GM21825 (cell line): ENCODE measurements around the gene FBXO5.

Source experiments
- ATAC-seq: cut with Tn5 transposase; IDR thresholded peaks from one replicate; pipeline ENCODE4 v1.9.1; 2021; ENCODE audit warnings: mild to moderate bottlenecking, moderate library complexity; ENCODE audit not compliant: unreplicated experiment

FBXO5 gene

DNA sequence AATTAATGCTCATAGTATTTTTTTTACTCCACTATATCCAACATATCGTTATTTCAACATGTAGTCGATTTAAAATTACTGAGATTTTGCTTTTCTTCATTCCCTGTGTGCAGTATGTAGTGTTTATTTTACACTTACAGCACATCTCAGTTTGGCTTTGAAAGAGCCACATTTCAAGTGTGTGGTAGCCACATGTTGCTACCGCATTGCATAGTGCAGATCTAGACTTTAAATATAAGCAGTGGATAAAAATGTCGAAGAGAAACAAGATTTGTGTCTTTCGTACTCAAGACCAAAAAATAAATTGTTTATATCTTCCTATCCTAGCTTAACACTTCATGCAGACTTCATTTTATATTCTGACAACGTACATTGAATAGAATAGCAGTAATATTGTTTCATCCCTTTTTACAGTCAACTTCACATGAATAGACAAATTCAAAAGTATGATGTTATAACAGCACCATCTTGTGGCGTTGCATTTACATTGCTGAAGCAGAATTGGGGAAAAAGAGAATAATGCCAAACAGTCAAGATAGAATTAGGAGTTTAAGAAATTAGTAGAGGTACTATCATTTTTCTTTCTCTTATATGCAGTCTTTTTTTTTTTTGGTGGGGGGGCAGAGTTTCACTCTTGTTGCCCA, 29.9 kb downstream of the FBXO5 start:
- ATAC-seq = no peak

- ATAC-seq = no peak
These were observed 30.8 kb downstream of the FBXO5 start for GRCh38 chr6:152952045-152952444.

GRCh38 chr6:152950240-152950639, 32.6 kb downstream of the FBXO5 start:
- no peak for ATAC-seq

DNA sequence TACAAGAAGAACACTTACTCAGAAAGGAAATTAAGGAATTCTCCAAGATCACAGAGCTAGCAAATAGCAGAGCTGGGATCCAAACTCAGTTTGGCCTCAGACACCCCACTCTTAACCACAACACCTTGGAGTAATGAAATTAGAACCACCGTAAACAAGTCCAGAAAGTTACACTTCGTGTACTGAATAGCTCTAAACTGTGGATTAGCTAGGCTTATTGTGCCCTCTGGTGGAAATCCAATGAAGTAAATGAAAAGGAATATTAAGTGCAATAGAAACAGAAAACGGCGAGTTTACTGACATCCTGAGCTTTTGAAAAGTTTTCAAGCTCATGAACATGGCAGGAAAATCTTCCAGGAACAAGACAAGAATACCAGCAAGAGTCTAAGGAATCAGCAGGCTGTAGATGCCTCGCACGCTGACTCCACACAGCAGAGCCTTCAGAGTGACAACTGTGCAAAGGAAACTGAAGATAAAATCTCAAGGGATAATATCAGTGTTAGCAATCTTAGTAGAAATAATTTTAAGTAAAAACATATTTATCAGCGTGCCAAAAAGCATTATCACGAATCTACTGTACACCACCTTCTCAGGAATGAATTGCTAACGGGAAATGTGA, 34.6 kb downstream of the FBXO5 start:
- ATAC-seq = peak; percentile 68

DNA sequence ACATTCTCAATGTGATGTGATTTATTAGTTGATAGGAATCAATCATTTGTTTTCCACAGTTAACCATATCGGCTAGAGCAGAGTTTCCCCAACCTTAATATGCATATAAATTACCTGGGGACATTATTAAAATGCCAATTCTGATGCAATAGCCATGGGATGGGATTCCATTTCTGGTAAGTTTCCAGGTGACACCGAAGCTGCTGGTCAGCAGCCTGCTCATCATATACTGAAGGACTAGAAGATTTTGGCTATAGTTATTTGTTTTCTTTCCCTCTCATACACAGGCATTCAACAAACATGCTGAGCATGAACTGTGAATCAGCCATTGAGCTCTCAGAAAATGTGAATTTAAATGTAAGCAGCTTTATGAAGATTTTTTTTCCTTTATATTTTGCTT, 35.8 kb downstream of the FBXO5 start:
- ATAC-seq = no peak

- ATAC-seq = no peak
These were observed 36.4 kb downstream of the FBXO5 start for GRCh38 chr6:152946484-152946883.

GRCh38 chr6:152943260-152943897, 39.5 kb downstream of the FBXO5 start:
- ATAC-seq = no peak

- ATAC-seq = no peak
These were observed 40.4 kb downstream of the FBXO5 start for GRCh38 chr6:152942319-152942869.

DNA sequence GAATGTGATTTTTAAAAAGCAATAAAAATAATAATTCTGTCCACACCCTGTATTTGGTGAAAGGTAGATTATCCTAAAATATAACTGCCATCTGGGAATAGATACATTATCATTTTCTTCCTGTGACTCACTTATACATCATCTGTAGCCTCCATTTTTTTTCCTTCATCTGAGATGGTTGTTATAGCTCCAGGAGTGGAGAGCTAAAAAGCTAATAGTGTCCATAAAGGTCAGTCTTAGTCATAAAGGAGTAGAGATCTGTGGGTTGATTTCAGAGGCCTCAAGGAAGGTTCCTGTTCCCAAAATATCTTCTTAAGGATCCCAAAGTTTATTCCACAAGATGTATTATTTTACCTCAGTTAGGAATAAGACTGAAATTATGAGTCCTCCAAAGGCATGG, 41.1 kb downstream of the FBXO5 start:
- ATAC-seq = no peak

DNA sequence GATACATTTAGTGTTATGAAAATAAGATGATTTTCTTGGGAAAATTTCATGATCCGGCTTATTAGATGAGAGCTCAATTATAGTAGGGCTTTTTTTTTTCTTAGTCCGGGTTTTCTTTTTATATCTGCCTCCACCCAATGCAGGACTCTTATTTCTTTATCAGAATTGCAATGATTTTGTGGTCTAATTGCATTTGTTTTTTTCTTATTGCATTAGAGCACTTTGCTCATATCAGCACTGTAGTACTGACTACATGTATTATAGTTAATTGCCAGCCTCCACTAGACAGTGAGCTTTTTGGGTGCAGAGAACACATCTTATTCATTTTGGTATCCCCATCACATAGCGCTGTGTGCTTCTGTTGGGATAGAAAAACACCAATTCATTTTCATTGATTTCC, 50.0 kb downstream of the FBXO5 start:
- no peak for ATAC-seq

DNA sequence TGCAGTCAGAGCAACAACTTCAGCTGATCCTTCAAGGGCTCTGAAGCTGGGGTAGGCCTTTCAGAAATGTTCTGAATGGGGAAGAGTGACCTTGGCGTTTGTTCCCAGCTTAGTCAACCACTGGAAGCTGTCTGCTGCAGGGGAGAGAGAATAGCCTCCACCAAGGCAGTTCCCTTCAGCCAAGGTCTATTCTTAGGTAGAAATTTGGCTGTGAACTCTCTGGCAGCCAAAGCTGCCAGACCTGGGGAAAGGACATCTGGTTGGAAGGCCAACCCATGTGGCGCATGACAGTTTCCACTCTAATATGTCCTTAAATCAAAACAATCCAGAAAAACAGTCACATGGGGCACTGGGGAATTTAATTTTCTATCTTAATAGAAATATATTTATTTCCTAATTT, 60.1 kb downstream of the FBXO5 start:
- no peak for ATAC-seq
